HUES6 (cell line): ENCODE data around the gene INPP4B.

ENCODE experiments used
- H3K27ac ChIP-seq: 2 replicates; pipeline ENCODE4 v1.7.0; 2013; ENCODE audit warnings: low read depth, mild to moderate bottlenecking, low read length, inconsistent platforms
- H3K27me3 ChIP-seq: 2 replicates; pipeline ENCODE4 v1.6.1; 2013; ENCODE audit warnings: low read length; ENCODE audit not compliant: control insufficient read depth, insufficient read depth
- H3K36me3 ChIP-seq: 2 replicates; pipeline ENCODE4 v1.6.1; 2013; ENCODE audit warnings: low read length; ENCODE audit not compliant: control insufficient read depth, insufficient read depth
- H3K4me1 ChIP-seq: 2 replicates; pipeline ENCODE4 v1.6.1; 2013; ENCODE audit warnings: low read length; ENCODE audit not compliant: control insufficient read depth, insufficient read depth
- H3K4me3 ChIP-seq: 2 replicates; pipeline ENCODE4 v1.5.1; 2013; ENCODE audit warnings: low read depth, low read length
- H3K9ac ChIP-seq: one replicate; pipeline ENCODE4 v1.6.1; 2013; ENCODE audit warnings: mild to moderate bottlenecking, low read length
- H3K9me3 ChIP-seq: 2 replicates; pipeline ENCODE4 v1.6.1; 2013; ENCODE audit warnings: low read depth, low read length; ENCODE audit not compliant: control insufficient read depth, insufficient read depth

INPP4B gene

GRCh38 chr4:142009751-142010150, 836.4 kb downstream of the INPP4B start:
- Histone ChIP-seq H3K27ac (no peak overlapping the region), H3K9me3 (peaks cover 3% of the 10 kb centered on the region; the same call in 1 of the 2 replicates), H3K4me3 (no peak overlapping the region), H3K9ac (no peak overlapping the region), H3K27me3 (no peaks in the 10 kb centered on the region), H3K4me1 (no peaks in the 10 kb centered on the region), H3K36me3 (no peaks in the 10 kb centered on the region)

GRCh38 chr4:142005519-142005918, 840.6 kb downstream of the INPP4B start:
- Histone ChIP-seq H3K27ac (no peak overlapping the region), H3K4me3 (no peak overlapping the region), H3K27me3 (no peaks in the 10 kb centered on the region), H3K4me1 (no peaks in the 10 kb centered on the region), H3K9ac (no peak overlapping the region), H3K36me3 (no peaks in the 10 kb centered on the region), H3K9me3 (peaks cover 3% of the 10 kb centered on the region; the same call in 1 of the 2 replicates)

GRCh38 chr4:141999446-142000143, 846.5 kb downstream of the INPP4B start:
- H3K4me1 ChIP-seq = no peaks in the 10 kb centered on the region
- no peak overlapping the region for H3K9ac ChIP-seq
- no peak overlapping the region for H3K27ac ChIP-seq
- no peaks in the 10 kb centered on the region for H3K36me3 ChIP-seq
- peaks cover 21% of the 10 kb centered on the region for H3K9me3 ChIP-seq
- no peak overlapping the region for H3K4me3 ChIP-seq
- H3K27me3 ChIP-seq = no peaks in the 10 kb centered on the region

- H3K9ac ChIP-seq = no peak overlapping the region
- H3K27me3 ChIP-seq = no peaks in the 10 kb centered on the region
- H3K4me3 ChIP-seq = no peak overlapping the region
- H3K4me1 ChIP-seq = no peaks in the 10 kb centered on the region
- H3K27ac ChIP-seq = no peak overlapping the region
- peaks cover 25% of the 10 kb centered on the region for H3K9me3 ChIP-seq
- H3K36me3 ChIP-seq = no peaks in the 10 kb centered on the region
These were observed 851.0 kb downstream of the INPP4B start for GRCh38 chr4:141995056-141995455.

GRCh38 chr4:141977433-141977832, 868.7 kb downstream of the INPP4B start:
- H3K27me3 ChIP-seq = no peaks in the 10 kb centered on the region
- no peak overlapping the region for H3K27ac ChIP-seq
- no peak overlapping the region for H3K9ac ChIP-seq
- peaks cover 35% of the 10 kb centered on the region for H3K9me3 ChIP-seq
- no peaks in the 10 kb centered on the region for H3K36me3 ChIP-seq
- H3K4me3 ChIP-seq = no peak overlapping the region
- no peaks in the 10 kb centered on the region for H3K4me1 ChIP-seq
